PC-9 (cell line): ENCODE results near the gene DEFB114. TPM values are rescaled to one million over a fixed set of nuclear protein-coding genes. Genes with fewer than 3 reads are reported as not detected.

Experiments used
- BruUV-seq: library from RNA; stranded (reverse); fragments of 400-500 nt; replicated peaks from 2 replicates; lab custom pipeline; 2021; lab: Mats Ljungman, UMichigan
- CTCF ChIA-PET: fragments of 300-600 bp; sonication (Branson Sonifier 250); formaldehyde crosslinking; loops from one replicate; lab custom pipeline; 2022; ENCODE audit warnings: antibody characterized with exemption; lab: Charles Lee
- POLR2A ChIA-PET: fragments of 300-600 bp; sonication (Branson Sonifier 250); formaldehyde crosslinking; loops from one replicate; lab custom pipeline; 2022; ENCODE audit warnings: antibody characterized with exemption; ENCODE audit not compliant: unreplicated experiment; lab: Charles Lee
- DNase-seq, 2 experiments: peaks; one replicate each; pipeline versions ENCODE4 v3.0.0 to v3.0.0-alpha.2; 2015 to 2022; ENCODE audit warnings: mixed read lengths in 1 of 2
- H2AFZ ChIP-seq: fragments of 200-600 bp; sonication (generic); 2 replicates; pipeline ENCODE4 v1.8.1; 2017; ENCODE audit warnings: antibody characterized with exemption
- H3F3A ChIP-seq: fragments of 200-600 bp; sonication (generic); 2 replicates; pipeline ENCODE4 v1.8.1; 2017; ENCODE audit warnings: antibody characterized with exemption, mild to moderate bottlenecking, low read depth; ENCODE audit not compliant: insufficient read depth
- H3K27ac ChIP-seq: fragments of 200-600 bp; sonication (generic); 2 replicates; pipeline ENCODE4 v1.6.1; 2016; ENCODE audit warnings: mixed run types
- H3K27me3 ChIP-seq: fragments of 200-600 bp; sonication (generic); 2 replicates; pipeline ENCODE4 v1.6.1; 2016; ENCODE audit warnings: low read depth, mixed run types; ENCODE audit not compliant: insufficient read depth
- H3K36me3 ChIP-seq: fragments of 200-600 bp; sonication (generic); 2 replicates; pipeline ENCODE4 v1.6.1; 2016; ENCODE audit warnings: low read depth, mixed run types
- H3K4me1 ChIP-seq: fragments of 200-600 bp; sonication (generic); replicated peaks from 2 replicates; pipeline ENCODE4 v1.6.1; 2016; ENCODE audit warnings: mixed run types; ENCODE audit not compliant: insufficient read depth
- H3K4me2 ChIP-seq: fragments of 200-600 bp; sonication (generic); 2 replicates; pipeline ENCODE4 v1.6.1; 2017; ENCODE audit warnings: mixed run types
- H3K4me3 ChIP-seq: fragments of 200-600 bp; sonication (generic); 2 replicates; pipeline ENCODE4 v1.6.1; 2016; ENCODE audit warnings: mixed run types
- H3K79me2 ChIP-seq: fragments of 200-600 bp; sonication (generic); 2 replicates; pipeline ENCODE4 v1.6.1; 2017; ENCODE audit warnings: low read depth, mixed run types
- H3K9me2 ChIP-seq: fragments of 200-600 bp; sonication (generic); 2 replicates; pipeline ENCODE4 v1.8.1; 2017; ENCODE audit warnings: mild to moderate bottlenecking; ENCODE audit not compliant: insufficient read depth
- H3K9me3 ChIP-seq: fragments of 200-600 bp; sonication (generic); 2 replicates; pipeline ENCODE4 v1.8.1; 2016; ENCODE audit warnings: low read depth; ENCODE audit not compliant: insufficient read depth
- H4K20me1 ChIP-seq: fragments of 200-600 bp; sonication (generic); 2 replicates; pipeline ENCODE4 v1.8.1; 2017; ENCODE audit not compliant: insufficient read depth
- EZH2 ChIP-seq: fragments of 200-600 bp; sonication (generic); IDR thresholded peaks from 2 replicates; pipeline ENCODE4 v1.8.0; 2017; ENCODE audit warnings: antibody characterized with exemption, low read depth
- intact Hi-C: fragments of 100-400 bp; cut with micrococcal nuclease; formaldehyde crosslinking; loops from one replicate; pipeline ENCODE4 v1.10.0; 2022; ENCODE audit not compliant: unreplicated experiment
- total RNA-seq: library from RNA; stranded (reverse); gene quantifications from 2 replicates; pipeline ENCODE4 v1.2.3, GENCODE V29; 2021
- TF ChIP-seq, protein P1 (sequence below): fragments of 200-600 bp; sonication (generic); conservative IDR thresholded peaks from 2 replicates; pipeline ENCODE4 v1.6.1; 2017; ENCODE audit warnings: mixed run types, antibody characterized with exemption, mild to moderate bottlenecking, moderate library complexity

The DEFB114 gene
- total RNA-seq, 1 experiment from 2014 or later, result not detected

- BruUV-seq, result no TSS peak
These were observed 48.9 kb downstream of the DEFB114 start for GRCh38 chr6:49915035-49915434.

DNA sequence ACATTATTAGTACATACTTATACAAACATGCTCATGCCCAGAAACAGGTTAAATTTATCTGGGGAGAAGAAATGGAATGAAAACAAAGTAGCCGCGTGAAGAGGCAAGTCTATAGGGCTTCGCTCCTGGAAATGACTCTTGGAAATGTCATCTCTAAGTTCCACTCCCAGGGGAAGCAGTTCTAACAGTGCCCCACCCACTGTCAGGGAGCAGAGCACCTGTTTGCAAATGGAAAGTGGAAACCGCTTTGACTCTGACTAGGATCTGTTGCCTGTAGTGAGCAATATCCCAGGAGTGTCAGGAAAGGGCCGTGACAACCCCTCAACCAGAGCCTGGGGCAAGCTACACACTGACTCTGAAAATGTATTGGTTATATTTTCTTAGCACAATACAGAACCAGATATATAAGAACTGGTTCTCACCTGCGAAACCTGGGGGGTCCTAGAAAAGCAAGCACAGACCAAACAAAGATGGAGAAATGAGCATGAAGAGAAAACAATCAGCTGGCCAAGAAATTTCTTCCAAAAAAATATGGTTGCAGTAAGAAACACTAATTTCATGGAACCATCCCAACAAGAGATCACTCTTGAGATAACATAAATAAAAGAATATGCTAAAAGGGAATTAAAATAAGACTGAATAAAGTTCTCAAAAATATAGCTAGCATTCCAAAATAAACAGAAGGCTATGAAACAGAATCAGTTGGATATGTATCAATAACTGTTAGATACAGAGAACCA lies 50.2 kb downstream of the DEFB114 start:
- H4K20me1 ChIP-seq, result no peaks in the 10 kb centered on the region
- H2AFZ ChIP-seq, result no peak overlapping the region
- no peaks in the 10 kb centered on the region for H3K79me2 ChIP-seq
- no peaks in the 10 kb centered on the region for H3F3A ChIP-seq
- H3K9me3 ChIP-seq, result no peaks in the 10 kb centered on the region
- intact Hi-C loops, result no loop called here
- ChIA-PET CTCF (no interaction called here), POLR2A (no interaction called here)
- H3K36me3 ChIP-seq, result no peaks in the 10 kb centered on the region
- BruUV-seq, result no TSS peak
- H3K27me3 ChIP-seq, result no peaks in the 10 kb centered on the region
- H3K27ac ChIP-seq, result no peak overlapping the region
- DNase-seq, result no peak
- no peaks in the 10 kb centered on the region for H3K9me2 ChIP-seq
- no peak overlapping the region for H3K4me3 ChIP-seq
- no peak for TF ChIP-seq EZH2
- TF ChIP-seq, protein P1, sequence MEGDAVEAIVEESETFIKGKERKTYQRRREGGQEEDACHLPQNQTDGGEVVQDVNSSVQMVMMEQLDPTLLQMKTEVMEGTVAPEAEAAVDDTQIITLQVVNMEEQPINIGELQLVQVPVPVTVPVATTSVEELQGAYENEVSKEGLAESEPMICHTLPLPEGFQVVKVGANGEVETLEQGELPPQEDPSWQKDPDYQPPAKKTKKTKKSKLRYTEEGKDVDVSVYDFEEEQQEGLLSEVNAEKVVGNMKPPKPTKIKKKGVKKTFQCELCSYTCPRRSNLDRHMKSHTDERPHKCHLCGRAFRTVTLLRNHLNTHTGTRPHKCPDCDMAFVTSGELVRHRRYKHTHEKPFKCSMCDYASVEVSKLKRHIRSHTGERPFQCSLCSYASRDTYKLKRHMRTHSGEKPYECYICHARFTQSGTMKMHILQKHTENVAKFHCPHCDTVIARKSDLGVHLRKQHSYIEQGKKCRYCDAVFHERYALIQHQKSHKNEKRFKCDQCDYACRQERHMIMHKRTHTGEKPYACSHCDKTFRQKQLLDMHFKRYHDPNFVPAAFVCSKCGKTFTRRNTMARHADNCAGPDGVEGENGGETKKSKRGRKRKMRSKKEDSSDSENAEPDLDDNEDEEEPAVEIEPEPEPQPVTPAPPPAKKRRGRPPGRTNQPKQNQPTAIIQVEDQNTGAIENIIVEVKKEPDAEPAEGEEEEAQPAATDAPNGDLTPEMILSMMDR, result no peak
- H3K4me1 ChIP-seq, result no peaks in the 10 kb centered on the region
- no peak overlapping the region for H3K4me2 ChIP-seq

More at GRCh38 chr6:49915035-49915434, 48.9 kb downstream of the DEFB114 start:
- no peak for TF ChIP-seq EZH2
- TF ChIP-seq, protein P1, result no peak
- Histone ChIP-seq H3K4me2 (no peak overlapping the region), H3K4me3 (no peak overlapping the region), H3K4me1 (no peaks in the 10 kb centered on the region), H3K9me3 (no peaks in the 10 kb centered on the region), H3K27ac (no peak overlapping the region), H3K27me3 (no peaks in the 10 kb centered on the region), H4K20me1 (no peaks in the 10 kb centered on the region), H3K79me2 (no peaks in the 10 kb centered on the region), H3K36me3 (no peaks in the 10 kb centered on the region), H3F3A (no peaks in the 10 kb centered on the region), H2AFZ (no peak overlapping the region), H3K9me2 (no peaks in the 10 kb centered on the region)
- intact Hi-C loops, result no loop called here
- CTCF ChIA-PET, result no interaction called here
- POLR2A ChIA-PET, result no interaction called here
- no peak for DNase-seq

GRCh38 chr6:49912196-49912595 lies 51.8 kb downstream of the DEFB114 start:
- Histone ChIP-seq H3K9me2 (no peaks in the 10 kb centered on the region), H3K27ac (no peak overlapping the region), H3K79me2 (no peaks in the 10 kb centered on the region), H3F3A (no peaks in the 10 kb centered on the region), H3K36me3 (no peaks in the 10 kb centered on the region), H2AFZ (no peak overlapping the region), H3K27me3 (no peaks in the 10 kb centered on the region), H3K9me3 (no peaks in the 10 kb centered on the region), H3K4me3 (no peak overlapping the region), H3K4me2 (no peak overlapping the region), H3K4me1 (no peaks in the 10 kb centered on the region), H4K20me1 (no peaks in the 10 kb centered on the region)
- CTCF ChIA-PET, result no interaction called here
- intact Hi-C loops, result no loop called here
- no TSS peak for BruUV-seq
- TF ChIP-seq, protein P1, result no peak
- no peak for TF ChIP-seq EZH2
- POLR2A ChIA-PET, result no interaction called here
- no peak for DNase-seq
